ENCODE results near the gene RHOC.

The RHOC gene

DNA sequence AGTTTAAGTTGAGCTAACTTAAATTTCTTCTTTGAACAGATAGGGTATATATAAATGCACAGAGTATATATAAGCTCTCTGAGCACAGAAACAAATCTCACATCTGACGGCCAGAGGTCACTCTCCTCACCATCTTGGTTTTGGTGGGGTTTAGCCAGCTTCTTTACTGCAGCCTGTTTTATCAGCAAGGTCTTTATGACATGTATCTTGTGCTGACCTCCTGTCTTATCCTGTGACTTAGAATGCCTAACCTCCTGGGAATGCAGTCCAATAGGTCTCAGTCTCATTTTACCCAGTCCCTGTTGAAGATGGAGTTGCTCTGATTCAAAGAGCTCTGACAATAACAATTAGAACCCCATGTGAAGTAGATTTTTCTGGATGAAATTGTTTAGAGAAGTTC, 34.1 kb downstream of the RHOC start:
- H3K4me3 ChIP-seq (ENCODE audit: low read length) = no peak overlapping the region
- H3K27me3 ChIP-seq (ENCODE audit: control insufficient read depth, insufficient read depth, low read length) = no peaks in the 10 kb centered on the region
- H3K9me3 ChIP-seq (ENCODE audit: control insufficient read depth, low read length) = no peaks in the 10 kb centered on the region
- no peaks in the 10 kb centered on the region for H3K36me3 ChIP-seq (ENCODE audit: control insufficient read depth, insufficient read depth, low read length)
- H3K9ac ChIP-seq (ENCODE audit: low read length) = no peak overlapping the region
- peaks cover 21% of the 10 kb centered on the region for H3K4me1 ChIP-seq (ENCODE audit: control insufficient read depth, insufficient read depth, low read length)

DNA sequence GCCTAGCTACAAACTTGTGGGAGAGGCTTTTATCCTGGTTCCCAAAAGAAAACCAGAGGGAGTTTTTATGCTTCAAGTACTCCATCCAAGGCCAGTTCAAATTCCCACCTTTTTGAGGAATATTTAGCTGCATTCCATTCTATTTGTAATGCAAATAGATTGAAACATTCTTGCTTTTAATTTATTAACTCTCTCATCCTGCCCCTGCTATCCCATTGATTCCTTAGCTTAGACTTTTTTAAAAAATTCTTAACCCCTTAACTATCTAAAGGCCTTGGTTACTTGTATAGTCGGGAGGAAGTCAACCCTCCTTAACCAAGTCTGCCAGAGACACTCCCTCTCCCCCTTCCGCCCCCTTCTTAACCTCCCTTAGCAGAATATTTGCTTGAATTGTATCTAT, 34.9 kb downstream of the RHOC start:
- Histone ChIP-seq H3K4me3 (ENCODE audit: low read length) (no peak overlapping the region), H3K9me3 (ENCODE audit: control insufficient read depth, low read length) (no peaks in the 10 kb centered on the region), H3K27me3 (ENCODE audit: control insufficient read depth, insufficient read depth, low read length) (no peaks in the 10 kb centered on the region), H3K36me3 (ENCODE audit: control insufficient read depth, insufficient read depth, low read length) (no peaks in the 10 kb centered on the region), H3K9ac (ENCODE audit: low read length) (no peak overlapping the region), H3K4me1 (ENCODE audit: control insufficient read depth, insufficient read depth, low read length) (peaks cover 21% of the 10 kb centered on the region)

DNA sequence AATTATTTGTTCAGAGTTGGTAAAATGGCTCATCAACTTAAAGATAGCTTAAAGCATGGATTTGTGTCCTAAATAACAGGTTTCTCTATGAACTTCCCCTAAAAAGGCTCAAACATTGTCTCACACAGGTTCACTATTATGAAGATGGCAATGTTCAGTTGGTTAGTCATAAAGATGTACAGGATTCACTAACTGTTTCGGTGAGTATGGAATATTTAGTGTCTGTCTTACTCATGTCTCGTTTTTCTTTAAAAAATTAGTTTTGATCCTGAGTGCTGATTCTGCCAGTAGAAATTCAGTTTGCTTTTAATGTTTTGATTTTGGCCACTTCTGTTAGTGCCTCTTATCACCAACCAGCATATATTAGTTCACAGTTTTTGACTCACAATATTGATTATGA, 40.0 kb downstream of the RHOC start:
- Histone ChIP-seq H3K4me3 (ENCODE audit: low read length) (no peak overlapping the region), H3K4me1 (ENCODE audit: control insufficient read depth, insufficient read depth, low read length) (no peaks in the 10 kb centered on the region), H3K36me3 (ENCODE audit: control insufficient read depth, insufficient read depth, low read length) (no peaks in the 10 kb centered on the region), H3K9me3 (ENCODE audit: control insufficient read depth, low read length) (no peaks in the 10 kb centered on the region), H3K27me3 (ENCODE audit: control insufficient read depth, insufficient read depth, low read length) (no peaks in the 10 kb centered on the region), H3K9ac (ENCODE audit: low read length) (no peak overlapping the region)

DNA sequence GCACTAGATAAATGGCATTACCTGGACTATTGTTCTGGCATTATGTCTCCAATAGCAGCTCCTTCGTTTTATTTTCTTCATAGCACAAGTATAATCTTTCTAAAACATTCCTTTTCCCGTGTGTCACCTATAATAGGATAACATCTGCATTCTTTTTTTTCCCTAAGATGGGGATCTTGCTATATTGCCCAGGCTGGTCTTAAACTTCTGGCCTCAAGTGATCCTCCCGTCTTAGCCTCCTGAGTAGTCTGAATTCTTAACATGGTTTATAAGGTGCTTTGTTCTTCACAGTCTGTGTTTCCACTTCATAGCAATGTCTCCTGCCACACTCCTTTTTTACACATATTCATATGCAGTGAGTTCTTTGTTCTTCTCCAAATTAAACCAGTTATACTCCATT, 41.1 kb downstream of the RHOC start:
- no peak overlapping the region for H3K9ac ChIP-seq (ENCODE audit: low read length)

DNA sequence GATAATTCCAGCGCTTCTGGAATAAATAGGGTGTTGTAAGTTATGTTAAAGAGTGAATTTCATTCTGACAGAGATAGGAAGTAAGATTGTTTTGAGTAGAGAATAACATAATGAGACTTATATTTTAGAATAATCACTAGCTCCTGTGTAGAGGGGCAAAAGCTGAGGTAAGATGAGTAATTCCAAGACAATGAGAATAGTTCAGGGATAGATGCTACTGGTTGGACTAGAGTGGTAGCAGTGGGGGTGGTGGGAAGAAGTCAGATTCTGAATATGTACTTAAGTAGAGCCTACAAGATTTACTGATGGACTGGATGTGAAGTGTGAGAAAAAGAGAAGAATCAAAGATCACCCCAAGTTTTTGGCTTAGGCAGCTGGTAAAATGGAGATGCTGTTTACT, 55.7 kb downstream of the RHOC start:
- Histone ChIP-seq H3K27me3 (ENCODE audit: control insufficient read depth, insufficient read depth, low read length) (no peaks in the 10 kb centered on the region), H3K4me1 (ENCODE audit: control insufficient read depth, insufficient read depth, low read length) (no peaks in the 10 kb centered on the region), H3K4me3 (ENCODE audit: low read length) (no peak overlapping the region), H3K9me3 (ENCODE audit: control insufficient read depth, low read length) (no peaks in the 10 kb centered on the region), H3K9ac (ENCODE audit: low read length) (no peak overlapping the region), H3K36me3 (ENCODE audit: control insufficient read depth, insufficient read depth, low read length) (no peaks in the 10 kb centered on the region)

More for the DNA sequence above, 41.1 kb downstream of the RHOC start:
- Histone ChIP-seq H3K36me3 (ENCODE audit: control insufficient read depth, insufficient read depth, low read length) (peaks cover 5% of the 10 kb centered on the region), H3K4me1 (ENCODE audit: control insufficient read depth, insufficient read depth, low read length) (no peaks in the 10 kb centered on the region), H3K9me3 (ENCODE audit: control insufficient read depth, low read length) (no peaks in the 10 kb centered on the region), H3K4me3 (ENCODE audit: low read length) (no peak overlapping the region), H3K27me3 (ENCODE audit: control insufficient read depth, insufficient read depth, low read length) (no peaks in the 10 kb centered on the region)

All from mucosa of stomach (tissue), 1 donor.